LNCaP clone FGC (cell line): Measurements from ENCODE around the gene MACF1.

Experiments
- DNase-seq: peaks from one replicate; pipeline ENCODE4 v3.0.0-alpha.2; 2011; ENCODE audit warnings: low read depth
- H3K4me3 ChIP-seq: 2 replicates; pipeline ENCODE4 v1.5.1; 2011; ENCODE audit warnings: mild to moderate bottlenecking, low read depth, low read length, control low read depth
- TF ChIP-seq, protein P1 (sequence below): IDR thresholded peaks from 2 replicates; pipeline ENCODE4 v1.5.1; 2012; ENCODE audit warnings: mild to moderate bottlenecking; ENCODE audit not compliant: control insufficient read depth, insufficient read depth; ENCODE audit errors: extremely low read depth

Gene MACF1

DNA sequence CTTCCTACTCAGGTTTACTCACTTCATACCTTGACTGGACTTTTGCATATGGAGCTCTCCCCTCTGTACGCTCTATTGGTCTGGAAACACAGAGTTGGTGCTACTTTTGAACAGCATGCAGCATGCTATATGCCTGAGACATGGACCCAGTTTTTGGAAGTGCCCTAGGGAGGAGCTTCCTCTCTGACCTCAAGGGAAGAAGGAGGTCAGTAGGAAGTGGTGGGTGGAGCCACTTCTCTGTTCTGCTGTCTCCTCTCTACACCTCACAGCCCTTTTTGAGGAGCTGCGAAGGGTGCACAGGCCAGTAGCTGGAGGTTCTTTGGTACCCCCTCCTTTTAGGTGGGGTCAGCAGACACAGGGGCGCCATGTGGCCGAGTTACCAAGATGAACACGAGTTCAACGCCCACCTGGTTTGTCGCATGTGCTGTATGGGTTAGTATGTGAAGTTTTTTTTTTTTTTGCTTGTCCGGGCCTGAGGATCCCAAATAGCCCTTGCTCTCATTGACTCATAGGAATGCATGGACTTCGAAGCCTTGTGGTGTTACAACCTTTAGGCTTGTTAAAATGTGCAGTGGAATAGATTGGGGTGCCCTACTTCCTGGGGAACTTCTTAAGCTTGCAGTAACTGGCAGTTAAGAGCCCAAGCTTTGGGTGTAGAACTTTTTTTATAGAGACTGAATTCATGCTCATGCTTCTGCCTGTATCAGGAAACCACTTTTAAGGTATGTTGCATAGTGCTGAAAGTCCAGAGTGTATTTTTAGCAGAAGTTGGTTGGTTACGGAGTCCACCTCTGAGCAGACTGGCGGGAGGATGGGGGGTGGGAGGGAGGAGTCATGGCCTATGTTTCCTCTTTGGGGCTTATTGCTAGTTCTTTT, 10.7 kb downstream of the MACF1 start:
- H3K4me3 ChIP-seq = no peak overlapping the region
- TF ChIP-seq, protein P1, sequence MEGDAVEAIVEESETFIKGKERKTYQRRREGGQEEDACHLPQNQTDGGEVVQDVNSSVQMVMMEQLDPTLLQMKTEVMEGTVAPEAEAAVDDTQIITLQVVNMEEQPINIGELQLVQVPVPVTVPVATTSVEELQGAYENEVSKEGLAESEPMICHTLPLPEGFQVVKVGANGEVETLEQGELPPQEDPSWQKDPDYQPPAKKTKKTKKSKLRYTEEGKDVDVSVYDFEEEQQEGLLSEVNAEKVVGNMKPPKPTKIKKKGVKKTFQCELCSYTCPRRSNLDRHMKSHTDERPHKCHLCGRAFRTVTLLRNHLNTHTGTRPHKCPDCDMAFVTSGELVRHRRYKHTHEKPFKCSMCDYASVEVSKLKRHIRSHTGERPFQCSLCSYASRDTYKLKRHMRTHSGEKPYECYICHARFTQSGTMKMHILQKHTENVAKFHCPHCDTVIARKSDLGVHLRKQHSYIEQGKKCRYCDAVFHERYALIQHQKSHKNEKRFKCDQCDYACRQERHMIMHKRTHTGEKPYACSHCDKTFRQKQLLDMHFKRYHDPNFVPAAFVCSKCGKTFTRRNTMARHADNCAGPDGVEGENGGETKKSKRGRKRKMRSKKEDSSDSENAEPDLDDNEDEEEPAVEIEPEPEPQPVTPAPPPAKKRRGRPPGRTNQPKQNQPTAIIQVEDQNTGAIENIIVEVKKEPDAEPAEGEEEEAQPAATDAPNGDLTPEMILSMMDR = no peak
- DNase-seq = no peak

DNA sequence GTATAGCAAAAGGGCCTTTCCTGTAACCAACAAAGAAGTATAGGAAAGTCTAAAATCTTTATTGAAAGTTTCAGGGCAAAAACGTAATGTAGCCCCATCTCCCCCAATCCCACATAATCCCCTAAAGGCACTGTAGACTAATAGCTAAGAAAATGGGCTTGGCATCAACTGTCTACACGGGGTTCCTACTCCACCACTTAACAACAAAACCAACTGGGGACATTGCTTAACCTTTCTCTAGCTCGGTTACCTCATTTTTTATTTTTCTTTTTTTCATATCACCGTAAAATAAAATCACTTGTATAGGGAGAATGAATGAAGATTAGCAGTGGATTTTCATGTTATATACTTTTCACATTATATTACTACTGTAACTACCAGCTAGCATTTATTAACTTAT, 12.3 kb downstream of the MACF1 start:
- TF ChIP-seq, protein P1 = no peak
- H3K4me3 ChIP-seq = no peak overlapping the region
- DNase-seq = no peak

DNA sequence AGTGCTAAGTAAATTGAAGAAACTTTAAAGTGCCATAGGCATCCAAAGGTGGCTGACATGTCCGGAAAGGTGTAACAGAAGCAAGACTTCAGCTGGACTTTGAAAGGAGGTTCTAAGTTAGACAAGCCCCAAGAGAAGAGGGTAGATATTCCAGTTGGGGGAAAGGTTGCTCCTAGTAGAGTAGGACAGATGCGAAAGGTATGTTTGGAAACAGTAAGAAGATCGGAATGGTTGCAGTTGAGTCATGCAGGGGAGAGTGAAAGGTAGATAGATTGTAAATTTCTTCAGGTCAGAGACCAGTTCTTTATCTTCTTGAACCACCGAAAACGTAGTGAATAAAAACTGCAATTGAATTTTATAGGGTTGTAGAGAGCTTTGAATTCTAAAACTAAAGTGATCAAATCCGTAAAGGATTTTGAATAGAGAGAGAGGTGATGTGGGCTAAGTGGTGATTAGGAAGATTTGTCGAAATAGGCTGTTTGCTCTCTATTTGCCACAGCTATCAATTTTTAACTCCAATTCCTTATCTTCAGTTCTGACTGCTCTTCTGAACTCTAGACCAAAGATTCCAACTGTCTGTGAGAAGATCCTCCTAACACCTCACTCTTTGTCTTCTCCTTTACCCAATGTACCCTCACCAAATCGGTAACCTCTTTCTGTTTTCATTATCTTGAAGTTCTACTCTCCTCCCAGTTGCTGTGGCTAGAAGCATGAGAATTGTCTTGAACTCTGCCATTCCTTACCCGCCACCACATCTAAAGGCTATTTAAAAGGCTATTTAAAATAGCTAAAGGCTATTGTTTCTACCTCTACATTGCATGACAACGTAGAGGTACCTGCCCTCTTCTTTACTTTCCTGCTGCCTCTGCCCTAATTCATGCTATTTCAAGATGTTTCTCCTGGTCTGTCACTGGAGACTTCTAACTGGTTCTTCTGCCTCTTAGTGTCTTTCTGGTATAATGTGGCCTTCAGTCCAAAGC, 16.7 kb downstream of the MACF1 start:
- no peak overlapping the region for H3K4me3 ChIP-seq
- TF ChIP-seq, protein P1 = no peak
- no peak for DNase-seq

DNA sequence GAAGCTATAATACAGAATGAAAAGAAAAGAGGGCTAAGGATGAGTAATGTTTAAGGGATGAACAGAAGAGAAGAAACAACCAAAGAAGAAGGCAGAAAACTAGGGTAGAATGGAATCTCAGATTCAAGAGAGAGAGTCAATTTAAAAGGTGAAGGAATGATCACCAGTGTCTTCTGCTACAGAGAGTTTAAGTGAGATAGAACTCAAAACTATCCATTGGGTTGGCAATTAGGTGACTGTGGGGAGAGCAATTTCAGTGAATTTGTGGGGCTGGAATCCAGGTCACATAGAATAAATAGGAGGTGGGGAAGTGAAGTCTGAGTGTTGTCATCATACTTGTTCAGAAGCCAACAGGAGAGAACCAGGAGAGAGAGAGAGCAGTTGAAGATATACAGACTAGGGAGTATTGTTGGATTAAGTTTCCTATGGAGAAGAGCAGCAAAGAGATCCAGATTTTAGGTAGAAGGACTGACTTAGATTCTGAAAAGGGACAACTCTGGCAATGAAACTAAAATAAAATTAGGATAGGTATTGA, 19.9 kb downstream of the MACF1 start:
- no peak for DNase-seq
- TF ChIP-seq, protein P1 = no peak

DNA sequence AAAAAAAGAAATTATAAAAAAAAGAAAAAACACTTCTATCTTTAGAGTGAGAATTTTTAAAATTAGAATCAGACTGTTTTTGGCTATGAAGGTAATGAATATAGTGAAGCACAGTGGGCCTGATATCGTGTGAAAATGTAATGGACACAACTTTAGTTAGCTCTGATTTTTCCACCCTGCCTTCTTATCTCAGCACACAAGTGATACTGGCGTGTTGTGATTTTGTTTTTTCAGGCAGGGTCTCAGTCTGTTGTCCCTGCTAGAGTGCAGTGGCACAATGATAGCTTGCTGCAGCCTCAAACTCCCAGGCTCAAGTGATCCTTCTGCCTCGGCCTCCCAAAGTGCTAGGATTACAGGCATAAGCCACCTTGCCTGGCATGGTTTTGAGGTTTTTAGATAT, 22.3 kb downstream of the MACF1 start:
- TF ChIP-seq, protein P1 = no peak
- H3K4me3 ChIP-seq = no peak overlapping the region
- DNase-seq = no peak

More for the DNA sequence above, 19.9 kb downstream of the MACF1 start:
- no peak overlapping the region for H3K4me3 ChIP-seq

DNA sequence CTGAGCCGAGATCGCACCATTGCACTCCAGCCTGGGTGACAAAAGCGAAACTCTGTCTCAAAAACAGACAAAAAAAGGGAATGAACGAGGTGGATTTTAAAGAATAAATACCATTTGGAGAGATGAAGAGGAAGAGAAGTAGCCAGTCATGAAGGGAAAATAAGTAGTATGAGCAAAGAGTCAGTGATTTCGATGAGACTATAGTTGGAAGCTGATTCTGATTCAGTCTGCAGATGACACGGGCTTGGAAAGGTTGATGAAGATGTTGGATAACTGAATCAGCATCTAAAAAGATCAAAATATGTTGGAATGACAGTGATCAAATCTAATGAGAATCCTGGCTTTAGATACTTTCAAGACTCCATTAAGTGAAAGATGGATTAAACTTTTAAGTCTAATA, 23.8 kb downstream of the MACF1 start:
- TF ChIP-seq, protein P1 = no peak

More for the DNA sequence above, 23.8 kb downstream of the MACF1 start:
- H3K4me3 ChIP-seq = no peak overlapping the region
- DNase-seq = no peak
